Neuron (in vitro differentiated cells): ENCODE results near the gene NUP210.

Experiments used
- H2AFZ ChIP-seq: one replicate; pipeline ENCODE4 v1.6.1; 2013; ENCODE audit warnings: low read depth, mild to moderate bottlenecking, inconsistent platforms, low read length, moderate library complexity
- H3K27me3 ChIP-seq: one replicate; pipeline ENCODE4 v1.6.1; 2013; ENCODE audit warnings: low read length; ENCODE audit not compliant: insufficient read depth
- H3K36me3 ChIP-seq: one replicate; pipeline ENCODE4 v1.6.1; 2013; ENCODE audit warnings: low read length; ENCODE audit not compliant: insufficient read depth
- H3K4me1 ChIP-seq: one replicate; pipeline ENCODE4 v1.6.1; 2013; ENCODE audit warnings: low read length; ENCODE audit not compliant: insufficient read depth
- H3K4me3 ChIP-seq: 2 replicates; pipeline ENCODE4 v1.5.1; 2013; ENCODE audit warnings: mild to moderate bottlenecking, low read length, moderate library complexity
- H3K9me3 ChIP-seq: one replicate; pipeline ENCODE4 v1.6.1; 2013; ENCODE audit warnings: low read length

The NUP210 gene

GRCh38 chr3:13408890-13409289, 11.2 kb downstream of the NUP210 start:
- H3K4me1 ChIP-seq: peaks cover 4% of the 10 kb centered on the region
- no peaks in the 10 kb centered on the region for H3K36me3 ChIP-seq

GRCh38 chr3:13407926-13408325, 12.2 kb downstream of the NUP210 start:
- Histone ChIP-seq H3K27me3 (no peaks in the 10 kb centered on the region), H3K36me3 (no peaks in the 10 kb centered on the region), H3K4me1 (peaks cover 7% of the 10 kb centered on the region), H3K4me3 (no peak overlapping the region), H2AFZ (no peak overlapping the region), H3K9me3 (peaks cover 10% of the 10 kb centered on the region)

More at GRCh38 chr3:13408890-13409289, 11.2 kb downstream of the NUP210 start:
- no peaks in the 10 kb centered on the region for H3K27me3 ChIP-seq
- H3K9me3 ChIP-seq: peaks cover 8% of the 10 kb centered on the region
- no peak overlapping the region for H2AFZ ChIP-seq
- H3K4me3 ChIP-seq: no peak overlapping the region

GRCh38 chr3:13407475-13407874, 12.6 kb downstream of the NUP210 start:
- Histone ChIP-seq H3K4me1 (peaks cover 7% of the 10 kb centered on the region), H3K36me3 (no peaks in the 10 kb centered on the region), H2AFZ (no peak overlapping the region), H3K4me3 (no peak overlapping the region), H3K9me3 (peaks cover 10% of the 10 kb centered on the region), H3K27me3 (no peaks in the 10 kb centered on the region)

GRCh38 chr3:13406190-13406589, 13.9 kb downstream of the NUP210 start:
- no peaks in the 10 kb centered on the region for H3K27me3 ChIP-seq
- H3K36me3 ChIP-seq: no peaks in the 10 kb centered on the region
- H2AFZ ChIP-seq: no peak overlapping the region
- H3K9me3 ChIP-seq: peaks cover 10% of the 10 kb centered on the region
- peaks cover 7% of the 10 kb centered on the region for H3K4me1 ChIP-seq
- no peak overlapping the region for H3K4me3 ChIP-seq

- no peaks in the 10 kb centered on the region for H3K27me3 ChIP-seq
- H2AFZ ChIP-seq: no peak overlapping the region
- no peaks in the 10 kb centered on the region for H3K36me3 ChIP-seq
- no peak overlapping the region for H3K4me3 ChIP-seq
- H3K9me3 ChIP-seq: peaks cover 10% of the 10 kb centered on the region
- peaks cover 7% of the 10 kb centered on the region for H3K4me1 ChIP-seq
Measured at GRCh38 chr3:13405614-13406013, 14.5 kb downstream of the NUP210 start.

- H2AFZ ChIP-seq: no peak overlapping the region
- H3K4me3 ChIP-seq: no peak overlapping the region
- H3K9me3 ChIP-seq: peaks cover 10% of the 10 kb centered on the region
- no peaks in the 10 kb centered on the region for H3K27me3 ChIP-seq
- H3K36me3 ChIP-seq: no peaks in the 10 kb centered on the region
- H3K4me1 ChIP-seq: peaks cover 7% of the 10 kb centered on the region
Measured at GRCh38 chr3:13404626-13405452, 15.3 kb downstream of the NUP210 start.

GRCh38 chr3:13403847-13404246, 16.3 kb downstream of the NUP210 start:
- peaks cover 7% of the 10 kb centered on the region for H3K4me1 ChIP-seq
- H3K9me3 ChIP-seq: peaks cover 6% of the 10 kb centered on the region
- H3K36me3 ChIP-seq: no peaks in the 10 kb centered on the region
- no peak overlapping the region for H2AFZ ChIP-seq
- no peak overlapping the region for H3K4me3 ChIP-seq
- H3K27me3 ChIP-seq: no peaks in the 10 kb centered on the region

- Histone ChIP-seq H3K27me3 (no peaks in the 10 kb centered on the region), H3K4me1 (peaks cover 7% of the 10 kb centered on the region), H3K36me3 (no peaks in the 10 kb centered on the region), H2AFZ (no peak overlapping the region), H3K4me3 (no peak overlapping the region), H3K9me3 (peaks cover 4% of the 10 kb centered on the region)
Measured at GRCh38 chr3:13403213-13403819, 16.8 kb downstream of the NUP210 start.

- H2AFZ ChIP-seq: no peak overlapping the region
- H3K4me3 ChIP-seq: no peak overlapping the region
- H3K9me3 ChIP-seq: peaks cover 2% of the 10 kb centered on the region
- no peaks in the 10 kb centered on the region for H3K27me3 ChIP-seq
- H3K36me3 ChIP-seq: peaks cover 9% of the 10 kb centered on the region
- peaks cover 7% of the 10 kb centered on the region for H3K4me1 ChIP-seq
Measured at GRCh38 chr3:13401149-13401548, 19.0 kb downstream of the NUP210 start.

- Histone ChIP-seq H3K4me3 (no peak overlapping the region), H2AFZ (no peak overlapping the region), H3K36me3 (peaks cover 16% of the 10 kb centered on the region)
Measured at GRCh38 chr3:13400114-13400673, 19.9 kb downstream of the NUP210 start.

GRCh38 chr3:13399603-13400002, 20.5 kb downstream of the NUP210 start:
- Histone ChIP-seq H3K4me3 (no peak overlapping the region), H3K4me1 (peaks cover 7% of the 10 kb centered on the region), H3K27me3 (no peaks in the 10 kb centered on the region), H3K36me3 (peaks cover 22% of the 10 kb centered on the region), H3K9me3 (peaks cover 2% of the 10 kb centered on the region), H2AFZ (no peak overlapping the region)

More at GRCh38 chr3:13400114-13400673, 19.9 kb downstream of the NUP210 start:
- H3K9me3 ChIP-seq: peaks cover 2% of the 10 kb centered on the region
- no peaks in the 10 kb centered on the region for H3K27me3 ChIP-seq
- H3K4me1 ChIP-seq: peaks cover 7% of the 10 kb centered on the region

GRCh38 chr3:13397316-13397715, 22.8 kb downstream of the NUP210 start:
- H2AFZ ChIP-seq: no peak overlapping the region
- no peaks in the 10 kb centered on the region for H3K9me3 ChIP-seq
- H3K27me3 ChIP-seq: no peaks in the 10 kb centered on the region
- no peaks in the 10 kb centered on the region for H3K4me1 ChIP-seq
- H3K36me3 ChIP-seq: peaks cover 36% of the 10 kb centered on the region
- no peak overlapping the region for H3K4me3 ChIP-seq

GRCh38 chr3:13394363-13394762, 25.8 kb downstream of the NUP210 start:
- Histone ChIP-seq H2AFZ (no peak overlapping the region), H3K4me1 (no peaks in the 10 kb centered on the region), H3K27me3 (no peaks in the 10 kb centered on the region), H3K4me3 (no peak overlapping the region), H3K9me3 (no peaks in the 10 kb centered on the region), H3K36me3 (peaks cover 52% of the 10 kb centered on the region)
